H54 (cell line): Measurements from ENCODE around the gene NPAS3.

Source experiments
- DNase-seq: peaks from one replicate; pipeline ENCODE4 v3.0.0; 2011; ENCODE audit warnings: low spot score, mixed read lengths; ENCODE audit not compliant: insufficient read length
- FAIRE-seq: peaks from 3 replicates; lab custom pipeline; 2011; peaks lifted over from hg19 to GRCh38; lab: Jason Lieb, UNC
- POLR2A ChIP-seq: IDR thresholded peaks from 2 replicates; pipeline ENCODE4 v1.6.1; 2011; ENCODE audit warnings: low read depth, mild to moderate bottlenecking, low read length

Gene NPAS3

DNA sequence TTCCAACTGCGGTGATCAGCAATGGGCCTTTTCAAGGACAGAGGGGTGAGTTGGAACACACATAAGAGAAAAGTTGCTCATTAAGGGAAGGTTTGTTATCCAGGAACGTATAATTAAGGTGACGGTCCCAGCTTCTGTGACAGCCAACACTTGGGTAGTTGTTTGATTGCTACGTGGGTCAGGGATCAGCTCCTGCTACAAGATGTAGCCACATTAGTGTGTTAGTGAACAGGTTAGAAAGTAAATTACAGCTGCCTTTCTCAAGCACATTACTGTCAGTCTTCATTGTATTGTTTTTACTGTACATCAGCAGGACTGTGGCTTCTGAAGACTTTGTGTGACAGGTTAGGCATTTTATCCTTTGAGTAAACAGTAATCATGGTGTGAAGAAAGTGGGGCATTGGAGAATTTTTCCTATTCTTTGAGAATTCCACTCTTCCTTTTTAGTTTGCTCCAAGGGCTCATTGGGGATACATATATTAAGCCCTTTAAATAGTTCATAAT, 781.7 kb downstream of the NPAS3 start:
- no peak for TF ChIP-seq POLR2A
- DNase-seq (no peak), FAIRE-seq (no peak)

DNA sequence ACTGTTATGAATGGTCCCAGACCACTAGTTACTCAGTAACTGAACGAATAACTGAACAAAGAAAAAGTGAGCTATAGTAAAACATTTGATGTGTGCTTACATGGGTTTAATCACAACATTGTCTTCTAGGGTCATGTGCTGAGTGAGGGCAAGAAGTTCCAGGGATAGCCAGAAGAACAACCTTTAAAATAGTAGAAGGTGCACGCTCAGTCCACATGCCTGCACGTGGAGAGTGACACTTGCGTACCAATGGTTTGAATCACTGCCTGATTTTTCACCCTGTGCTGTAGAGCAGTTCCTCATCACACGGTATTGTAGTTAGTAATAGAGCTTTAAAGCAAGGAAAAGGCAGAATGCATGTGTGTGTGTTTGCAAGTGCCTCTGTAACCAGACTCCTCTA, 788.0 kb downstream of the NPAS3 start:
- FAIRE-seq (no peak), DNase-seq (no peak)
- TF ChIP-seq POLR2A, result no peak

DNA sequence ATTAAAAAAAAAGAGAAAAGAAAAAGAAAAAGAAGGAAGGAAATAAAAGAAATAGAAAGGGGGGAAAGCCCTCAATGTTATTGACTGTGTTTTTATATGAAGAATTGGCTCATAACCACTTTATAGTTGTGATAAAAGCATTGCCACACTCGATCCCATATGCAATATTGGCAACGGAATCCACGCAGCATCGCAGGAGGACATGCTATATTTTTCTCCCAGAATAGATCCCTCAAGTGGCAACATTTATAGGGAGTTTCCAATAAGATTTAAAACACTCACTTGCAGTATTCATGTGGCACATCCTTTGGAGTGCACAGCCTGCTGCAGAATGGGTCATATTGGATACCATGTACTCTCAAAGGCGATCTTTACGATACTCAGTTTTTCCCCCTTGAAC, 788.9 kb downstream of the NPAS3 start:
- TF ChIP-seq POLR2A, result no peak

DNA sequence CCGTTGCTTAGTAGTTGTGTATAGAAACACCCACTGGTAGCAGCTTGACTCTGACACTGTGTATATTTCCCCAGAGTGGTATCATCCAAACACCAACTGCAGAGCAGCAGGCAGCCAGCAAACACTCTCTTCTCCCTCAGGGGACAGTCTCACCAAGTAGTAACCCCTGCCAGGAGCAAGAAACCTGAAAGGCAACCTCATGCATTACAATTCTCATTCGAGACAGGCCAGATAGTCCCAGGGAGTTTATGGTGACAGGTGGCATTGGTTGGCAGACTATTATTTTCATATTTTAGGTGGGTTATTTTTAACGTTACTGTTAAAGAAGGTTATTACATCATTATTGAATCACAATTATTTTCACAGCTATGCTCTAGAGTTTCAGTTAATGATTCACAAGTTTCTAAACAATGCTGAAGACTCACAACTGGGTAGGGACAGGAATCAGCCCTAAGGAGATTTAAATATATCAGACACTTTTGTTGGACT, 789.4 kb downstream of the NPAS3 start:
- no peak for TF ChIP-seq POLR2A
- FAIRE-seq, result no peak
- no peak for DNase-seq

More for the DNA sequence above, 788.9 kb downstream of the NPAS3 start:
- no peak for FAIRE-seq
- DNase-seq, result no peak

DNA sequence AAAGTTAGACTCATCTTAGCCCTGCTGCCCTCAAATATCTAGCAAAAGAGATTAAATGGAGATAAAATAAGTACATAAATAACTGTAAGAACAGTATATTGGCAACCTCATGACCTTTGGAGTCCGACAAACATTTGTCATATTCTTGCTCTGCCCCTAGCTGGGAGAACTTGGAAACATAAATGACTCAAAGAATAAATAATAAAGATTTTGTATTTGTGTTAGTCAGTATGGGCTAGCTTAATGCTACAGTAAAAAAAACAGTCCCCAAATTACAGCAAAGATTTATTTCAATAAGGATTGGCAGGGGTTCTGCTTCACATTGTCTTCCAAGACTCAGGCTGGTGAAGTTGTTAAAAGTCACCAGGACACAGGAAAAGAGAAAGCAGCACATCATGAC, 791.5 kb downstream of the NPAS3 start:
- no peak for TF ChIP-seq POLR2A
- no peak for FAIRE-seq
- DNase-seq, result no peak

DNA sequence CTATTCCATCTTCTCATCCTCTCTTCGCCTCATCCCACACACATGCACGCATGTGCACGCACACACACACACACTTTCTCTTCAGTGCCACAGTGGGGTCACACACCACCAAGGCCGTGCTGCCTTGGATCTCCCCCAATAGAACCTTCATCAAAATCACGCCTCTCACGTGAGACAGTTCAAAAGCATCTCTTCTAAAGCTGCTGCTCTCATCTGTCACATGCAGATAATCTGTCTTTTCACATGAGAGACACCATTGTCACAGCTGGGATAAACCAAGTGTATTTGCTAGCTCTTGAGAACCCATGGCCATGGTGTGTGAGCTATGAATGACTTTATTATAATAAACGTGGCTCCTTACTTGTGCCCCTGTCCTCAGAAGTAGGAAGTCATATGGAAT, 793.5 kb downstream of the NPAS3 start:
- no peak for DNase-seq
- no peak for FAIRE-seq

DNA sequence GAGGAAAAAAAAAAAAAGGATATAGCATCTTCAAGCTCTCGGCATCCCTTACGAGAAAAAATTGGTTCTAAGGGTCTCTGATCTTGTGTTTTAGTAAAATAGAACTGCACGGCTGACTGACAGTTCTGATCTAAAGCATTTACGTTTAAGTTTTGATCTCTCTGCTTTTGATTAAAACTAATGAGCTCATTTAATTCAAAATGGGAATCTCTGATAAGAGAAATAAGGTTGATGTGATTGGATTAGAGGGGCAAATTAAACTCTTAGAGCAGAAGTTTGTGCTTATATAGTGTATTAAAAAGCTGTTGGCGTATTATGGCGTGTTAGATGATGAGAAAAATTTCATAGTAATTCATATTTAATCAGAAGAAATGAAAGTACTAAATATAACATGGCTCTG, 794.6 kb downstream of the NPAS3 start:
- no peak for DNase-seq
- no peak for TF ChIP-seq POLR2A
- no peak for FAIRE-seq

More for the DNA sequence above, 793.5 kb downstream of the NPAS3 start:
- TF ChIP-seq POLR2A, result no peak

DNA sequence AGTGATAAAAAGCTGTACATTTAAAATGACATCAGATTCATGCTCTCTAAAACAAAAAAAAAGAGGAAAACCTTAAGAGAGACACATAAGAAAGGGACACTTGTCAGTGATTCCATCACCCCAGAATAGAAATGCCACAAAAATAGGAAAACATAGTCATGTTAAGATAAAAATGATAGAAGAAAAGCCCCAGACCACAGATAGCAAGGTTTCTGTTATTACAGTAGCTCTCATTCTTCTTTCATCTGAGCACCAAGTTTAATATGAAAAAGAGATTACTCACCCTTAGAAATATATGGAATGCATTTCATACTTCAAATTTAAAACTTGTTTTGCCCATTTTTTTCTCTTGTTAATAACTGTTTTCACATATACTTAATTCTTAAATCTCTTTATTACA, 795.0 kb downstream of the NPAS3 start:
- DNase-seq, result no peak
- TF ChIP-seq POLR2A, result no peak
- FAIRE-seq, result no peak

DNA sequence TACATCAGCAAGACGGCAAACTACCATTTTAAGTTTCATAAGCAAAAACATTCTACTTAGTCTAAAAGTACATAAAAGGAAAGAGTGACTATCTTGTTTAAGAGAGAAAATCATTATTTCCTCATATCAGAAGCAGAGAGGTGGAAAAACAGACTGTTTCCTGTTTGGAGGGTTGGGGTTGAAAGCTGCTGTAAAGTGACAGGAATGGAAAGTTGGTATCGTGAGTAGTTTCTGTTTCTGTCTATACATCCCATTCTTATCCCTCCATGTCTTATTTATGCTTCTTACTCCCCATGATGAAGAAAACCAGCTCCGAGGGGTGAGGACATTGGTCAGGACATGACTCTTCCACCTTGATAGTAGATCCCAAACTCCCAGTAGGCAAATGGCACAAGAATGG, 795.7 kb downstream of the NPAS3 start:
- TF ChIP-seq POLR2A, result no peak
- no peak for FAIRE-seq
- no peak for DNase-seq

DNA sequence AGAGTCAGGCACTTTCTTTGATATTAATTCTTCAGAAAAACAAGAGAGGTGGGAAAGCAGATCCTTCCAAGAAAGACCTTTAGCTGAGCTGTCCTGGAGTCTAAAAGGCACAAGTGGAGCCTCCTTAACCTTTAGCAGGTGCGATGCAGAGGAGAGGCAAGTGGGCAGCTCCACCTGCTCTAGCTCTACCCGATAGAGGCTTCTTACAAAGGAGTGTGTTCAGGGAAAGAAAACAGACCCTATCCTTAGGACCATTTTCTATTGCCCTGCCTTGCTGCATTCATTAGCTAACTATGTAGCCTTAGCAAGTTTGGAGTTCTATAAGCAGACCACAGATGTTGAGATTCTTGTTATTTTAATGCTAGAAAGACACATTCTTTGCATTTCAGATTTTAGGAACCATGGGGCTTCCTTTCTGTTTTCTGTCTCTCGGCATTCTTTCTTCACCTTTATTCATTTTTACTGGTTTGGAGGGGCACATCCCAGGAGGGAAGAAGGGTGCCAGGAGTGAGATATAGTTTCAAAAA, 797.7 kb downstream of the NPAS3 start:
- FAIRE-seq (no peak), DNase-seq (no peak)
- TF ChIP-seq POLR2A, result no peak

DNA sequence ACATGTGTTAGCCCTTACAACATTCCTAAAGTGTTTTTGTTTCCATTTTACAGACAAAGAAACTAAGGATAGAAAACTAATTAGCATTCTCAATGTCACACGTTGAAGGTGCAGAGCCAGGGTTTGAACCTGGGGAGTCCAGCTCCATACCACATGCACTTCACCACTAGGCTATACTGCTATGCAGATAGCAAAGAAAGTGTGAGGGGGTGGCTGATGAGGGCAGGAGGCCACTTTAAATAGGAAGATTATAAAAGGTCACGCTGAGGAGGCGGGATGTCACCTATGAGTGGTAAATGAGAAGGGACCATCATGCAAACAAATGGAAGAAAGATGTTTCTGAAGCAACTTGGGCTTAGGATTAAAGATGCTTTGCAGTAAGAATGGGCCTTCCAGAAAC, 798.3 kb downstream of the NPAS3 start:
- TF ChIP-seq POLR2A, result no peak
- FAIRE-seq (no peak), DNase-seq (no peak)

DNA sequence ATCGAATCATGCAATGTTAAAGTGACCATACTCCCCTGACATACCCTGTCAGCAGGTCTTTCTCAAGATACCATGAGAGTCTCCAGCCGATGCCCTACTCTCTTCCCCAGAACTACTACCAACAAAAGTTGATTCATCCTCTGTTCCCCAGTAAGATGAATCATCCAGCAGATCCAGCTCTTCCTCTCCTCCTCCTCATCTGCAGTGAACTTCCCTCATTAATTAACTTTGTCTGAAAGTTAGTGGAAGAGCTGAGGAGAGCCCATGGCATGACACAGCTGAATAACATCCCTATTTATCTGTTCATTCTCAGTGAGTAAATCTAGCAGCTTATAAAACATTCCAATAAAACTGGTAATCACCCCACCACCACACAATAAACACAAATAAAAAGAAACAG, 798.8 kb downstream of the NPAS3 start:
- no peak for DNase-seq
- peak; percentile 48 for FAIRE-seq
- no peak for TF ChIP-seq POLR2A

DNA sequence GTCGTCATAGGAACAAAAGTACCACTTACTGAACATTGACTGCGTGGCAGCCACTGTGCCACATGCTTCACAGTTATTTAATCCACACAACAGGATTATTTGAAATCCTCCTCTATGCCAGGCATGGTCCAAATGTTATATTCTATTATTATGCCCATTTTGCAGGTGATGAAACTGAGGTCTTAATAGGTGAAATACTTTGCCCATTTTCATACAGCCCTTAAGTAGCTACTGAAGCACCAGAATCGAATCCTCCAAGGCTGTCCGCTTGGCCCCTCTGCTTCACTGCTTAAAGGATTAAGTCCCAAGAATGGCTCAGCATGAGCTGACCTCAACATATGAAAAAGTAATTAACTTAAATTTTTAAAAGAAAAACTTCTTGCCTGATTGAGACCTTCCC, 799.4 kb downstream of the NPAS3 start:
- no peak for DNase-seq
- no peak for TF ChIP-seq POLR2A
- FAIRE-seq, result no peak

DNA sequence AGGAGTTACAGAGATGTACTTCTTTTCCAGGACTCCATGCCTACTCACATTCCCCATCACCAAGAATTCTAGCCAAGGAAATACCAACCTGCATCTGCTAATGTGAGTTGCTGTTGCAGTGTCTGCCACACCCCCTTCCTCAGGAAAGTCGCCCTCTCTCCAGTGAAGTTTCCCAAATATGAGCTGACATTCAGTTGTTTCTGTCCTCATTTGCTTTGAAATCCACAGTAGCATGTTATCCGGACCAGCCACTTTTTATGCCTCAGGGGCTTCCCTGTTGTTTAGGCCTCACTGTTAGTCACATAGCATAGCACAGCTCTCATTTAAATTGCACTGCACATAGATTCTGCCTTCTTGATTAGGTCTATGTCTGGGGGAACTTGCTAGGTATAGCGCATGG, 799.8 kb downstream of the NPAS3 start:
- no peak for TF ChIP-seq POLR2A
- FAIRE-seq (no peak), DNase-seq (no peak)

DNA sequence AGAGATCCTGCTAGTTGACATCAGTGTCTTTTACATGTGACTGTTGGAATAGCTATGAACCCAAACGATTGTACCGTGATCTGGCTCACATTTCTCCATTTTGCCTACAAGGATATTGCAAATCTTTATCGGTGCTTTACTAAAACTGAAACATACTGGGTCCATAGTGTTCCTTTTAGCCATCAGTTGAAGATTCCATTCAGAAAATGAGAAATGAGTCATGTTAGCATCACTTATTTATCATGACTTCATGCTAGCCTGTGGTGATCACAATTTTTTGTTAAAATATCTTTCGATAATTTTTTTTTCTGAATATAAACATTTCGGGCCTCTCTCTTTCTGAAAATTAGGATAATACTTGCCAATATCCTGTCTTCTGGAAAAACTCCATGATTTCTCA, 801.9 kb downstream of the NPAS3 start:
- TF ChIP-seq POLR2A, result no peak
- no peak for FAIRE-seq
- DNase-seq, result no peak
